ENCODE measurements around the gene CCDC116.
"Not testable (repeated sequence)": the region's sequence is repeated elsewhere in the genome, so short reads cannot be mapped to it uniquely, and the experiment has no call there.

The CCDC116 gene

GRCh38 chr22:21609556-21610157 is 22.9 kb upstream of the CCDC116 start:
- not testable (repeated sequence) for FAIRE-seq

DNA sequence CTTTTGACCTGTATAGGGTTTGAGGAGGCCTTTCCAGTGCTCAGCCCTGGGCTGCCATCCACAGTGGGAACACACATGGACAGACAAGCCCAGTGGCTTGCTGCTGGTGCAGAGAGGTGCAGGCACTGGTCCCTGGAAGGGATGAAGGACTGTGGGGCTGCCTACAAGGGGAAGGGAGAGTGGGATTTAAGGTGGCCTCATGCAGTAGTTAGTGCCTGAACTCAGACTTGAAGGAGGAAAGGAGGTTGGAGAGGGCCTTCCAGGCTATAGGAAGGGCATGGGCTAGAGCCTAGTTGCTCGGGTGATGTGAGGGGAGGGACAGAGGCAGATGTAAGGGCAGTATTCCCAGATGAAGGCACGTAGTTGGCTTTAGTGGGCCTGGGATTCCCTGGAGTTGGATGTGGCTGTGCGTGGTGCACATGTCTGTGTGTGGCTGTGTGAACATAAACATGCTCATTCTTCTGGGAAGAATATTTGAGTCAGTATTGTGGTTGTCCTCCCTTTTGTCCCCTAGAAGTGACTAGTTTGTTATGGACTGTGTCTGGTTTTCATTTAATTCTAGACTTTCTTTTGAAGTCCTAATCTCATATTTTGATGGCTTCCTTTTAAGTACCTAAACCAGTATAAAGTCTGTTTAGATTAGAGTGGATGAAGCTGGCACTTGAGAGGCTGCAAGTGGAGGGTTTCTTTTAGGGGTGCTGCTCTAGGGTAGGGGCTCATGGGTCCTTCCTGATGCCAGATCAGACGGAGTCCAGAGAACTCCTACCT is 21.2 kb upstream of the CCDC116 start:
- FAIRE-seq: no peak

DNA sequence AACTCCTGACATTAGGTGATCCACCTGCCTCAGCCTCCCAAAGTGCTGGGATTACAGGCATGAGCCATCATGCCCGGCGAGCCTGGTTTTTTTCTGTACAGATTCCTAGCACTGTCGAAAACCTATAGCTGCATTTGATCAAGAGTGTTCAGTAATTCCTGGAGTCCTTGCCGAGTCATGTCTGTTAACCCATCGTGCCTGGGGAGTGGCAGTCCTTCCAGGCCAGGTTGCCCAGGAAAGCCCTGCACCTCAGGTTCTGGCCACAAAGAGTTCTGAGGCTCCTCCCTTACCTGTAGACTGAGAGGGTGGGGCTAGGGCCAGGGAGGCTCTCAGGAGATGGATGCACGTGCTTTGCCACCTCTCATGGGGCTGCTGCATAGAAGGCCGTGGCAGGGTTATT is 19.7 kb upstream of the CCDC116 start:
- no peak for FAIRE-seq

GRCh38 chr22:21613553-21614233 is 18.9 kb upstream of the CCDC116 start:
- no peak for FAIRE-seq

- FAIRE-seq: no peak
Observed at GRCh38 chr22:21615731-21616130, 16.8 kb upstream of the CCDC116 start.

DNA sequence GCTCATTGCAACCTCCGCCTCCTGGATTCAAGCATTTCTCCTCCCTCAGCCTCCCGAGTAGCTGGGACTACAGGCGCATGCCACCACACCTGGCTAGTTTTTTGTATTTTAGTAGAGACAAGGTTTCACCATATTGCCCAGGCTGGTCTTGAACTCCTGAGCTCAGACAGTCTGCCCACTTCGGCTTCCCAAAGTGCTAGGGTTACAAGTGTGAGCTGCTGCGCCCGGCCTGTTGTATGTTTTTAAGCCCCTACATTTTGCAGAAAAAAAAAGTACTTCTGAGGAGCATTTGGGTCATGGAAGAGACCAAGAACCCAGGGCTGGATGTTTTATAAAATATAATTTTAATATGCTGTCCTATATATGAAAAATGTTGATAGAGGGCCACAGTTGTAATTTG is 15.2 kb upstream of the CCDC116 start:
- FAIRE-seq: not testable (repeated sequence)

DNA sequence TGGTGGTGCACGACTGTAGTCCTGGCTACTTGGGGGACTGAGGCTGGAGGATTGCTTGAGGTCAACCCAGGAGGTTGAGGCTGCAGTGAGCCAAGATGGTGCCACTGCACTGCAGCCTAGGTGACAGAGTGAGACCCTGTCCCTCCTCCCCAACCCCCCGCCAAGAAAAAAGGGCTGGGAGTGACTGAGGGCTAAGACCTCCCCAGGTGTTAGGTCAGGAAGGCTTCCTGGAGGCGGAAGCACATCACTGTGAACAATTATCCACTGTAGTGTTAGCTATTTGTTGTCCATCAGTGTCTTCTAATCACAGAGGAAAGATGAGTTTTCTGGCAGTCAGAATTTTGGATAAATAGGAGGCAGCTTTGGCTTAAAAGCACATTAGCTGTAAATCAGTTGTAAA is 11.5 kb upstream of the CCDC116 start:
- FAIRE-seq: no peak

DNA sequence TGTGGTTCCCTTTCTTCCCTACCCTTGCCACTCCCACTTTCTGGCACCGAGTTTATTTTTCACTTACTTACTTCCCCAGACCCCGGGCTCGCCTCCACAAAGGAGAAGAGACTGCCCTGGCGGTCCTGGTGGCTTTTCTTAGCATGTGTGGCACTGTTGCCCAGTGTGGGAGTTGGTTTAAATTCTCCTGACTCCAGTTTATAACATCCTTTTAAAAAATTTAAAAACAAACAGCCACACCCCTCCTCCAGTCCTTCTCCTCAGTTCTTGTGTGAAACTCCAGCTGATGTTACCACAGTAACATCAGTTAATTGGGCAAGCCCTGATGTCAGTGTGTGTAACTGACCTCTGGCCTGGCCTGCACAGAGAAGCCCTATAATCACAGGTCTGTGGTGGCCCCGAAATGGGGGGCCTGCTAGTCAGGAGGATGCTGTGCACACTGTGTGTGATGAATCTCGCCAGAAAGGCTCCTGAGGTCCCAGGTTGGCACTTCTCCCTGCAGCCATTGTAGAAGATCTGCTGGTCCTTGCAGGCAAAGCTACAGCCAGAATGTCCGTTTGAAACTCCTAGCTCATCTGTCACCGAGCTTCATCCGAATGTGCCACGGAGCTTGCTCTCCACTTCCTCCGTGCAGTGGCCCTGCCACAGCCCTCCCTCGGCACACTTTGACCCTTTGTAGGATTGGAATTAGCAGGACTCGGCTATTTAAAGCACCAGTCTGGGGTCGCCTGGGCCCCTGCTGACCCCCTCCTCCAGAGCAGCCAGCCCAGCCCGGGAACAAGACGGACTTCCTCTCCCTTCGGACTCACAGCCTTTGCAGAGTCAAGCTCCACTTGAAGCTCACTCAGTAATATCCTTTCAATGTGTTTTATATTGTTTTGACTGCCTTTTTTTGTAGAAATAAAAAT is 10.3 kb upstream of the CCDC116 start:
- FAIRE-seq: no peak

- no peak for FAIRE-seq
Observed at GRCh38 chr22:21622919-21623647, 9.5 kb upstream of the CCDC116 start.

GRCh38 chr22:21623648-21623970 is 9.0 kb upstream of the CCDC116 start:
- FAIRE-seq: no peak

GRCh38 chr22:21624120-21624879 is 8.3 kb upstream of the CCDC116 start:
- no peak for FAIRE-seq

GRCh38 chr22:21624880-21625791 is 7.4 kb upstream of the CCDC116 start:
- FAIRE-seq: no peak

GRCh38 chr22:21626073-21626734 is 6.4 kb upstream of the CCDC116 start:
- FAIRE-seq: no peak

DNA sequence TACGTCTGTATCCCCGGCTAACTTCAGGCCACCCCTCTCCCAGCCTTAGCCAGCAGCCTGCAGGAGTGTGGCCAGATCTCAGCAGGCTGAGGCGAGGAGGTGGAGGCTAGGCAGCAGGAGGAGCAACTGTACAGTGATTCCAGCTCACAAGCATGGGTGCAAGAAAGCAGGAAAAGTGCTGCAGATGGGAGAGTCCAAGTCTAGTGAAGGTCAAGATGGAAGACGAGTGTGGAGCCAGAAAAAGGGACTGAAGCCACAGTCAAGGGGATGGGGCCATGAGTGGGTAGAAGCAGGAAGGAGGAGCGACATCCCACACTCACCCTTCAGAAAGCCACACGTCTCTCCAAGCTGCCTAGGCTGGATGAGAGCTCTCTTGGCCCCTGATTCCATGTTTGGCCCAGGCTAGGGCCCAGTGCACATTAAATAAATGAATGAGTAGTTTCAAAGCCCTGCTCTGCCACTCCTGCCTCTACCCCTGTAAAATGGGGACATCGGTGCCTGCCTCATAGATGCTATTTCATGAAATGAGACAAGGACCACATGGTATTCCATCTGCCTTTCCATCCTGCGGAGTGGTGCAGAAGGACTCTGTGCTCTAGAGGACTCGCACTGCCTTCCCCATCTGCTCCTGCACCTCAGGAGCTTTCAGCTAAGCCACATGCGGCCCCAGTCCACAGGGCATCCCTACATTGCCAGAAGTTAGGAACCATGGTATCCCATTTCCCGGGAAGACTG is 5.7 kb upstream of the CCDC116 start:
- no peak for FAIRE-seq

DNA sequence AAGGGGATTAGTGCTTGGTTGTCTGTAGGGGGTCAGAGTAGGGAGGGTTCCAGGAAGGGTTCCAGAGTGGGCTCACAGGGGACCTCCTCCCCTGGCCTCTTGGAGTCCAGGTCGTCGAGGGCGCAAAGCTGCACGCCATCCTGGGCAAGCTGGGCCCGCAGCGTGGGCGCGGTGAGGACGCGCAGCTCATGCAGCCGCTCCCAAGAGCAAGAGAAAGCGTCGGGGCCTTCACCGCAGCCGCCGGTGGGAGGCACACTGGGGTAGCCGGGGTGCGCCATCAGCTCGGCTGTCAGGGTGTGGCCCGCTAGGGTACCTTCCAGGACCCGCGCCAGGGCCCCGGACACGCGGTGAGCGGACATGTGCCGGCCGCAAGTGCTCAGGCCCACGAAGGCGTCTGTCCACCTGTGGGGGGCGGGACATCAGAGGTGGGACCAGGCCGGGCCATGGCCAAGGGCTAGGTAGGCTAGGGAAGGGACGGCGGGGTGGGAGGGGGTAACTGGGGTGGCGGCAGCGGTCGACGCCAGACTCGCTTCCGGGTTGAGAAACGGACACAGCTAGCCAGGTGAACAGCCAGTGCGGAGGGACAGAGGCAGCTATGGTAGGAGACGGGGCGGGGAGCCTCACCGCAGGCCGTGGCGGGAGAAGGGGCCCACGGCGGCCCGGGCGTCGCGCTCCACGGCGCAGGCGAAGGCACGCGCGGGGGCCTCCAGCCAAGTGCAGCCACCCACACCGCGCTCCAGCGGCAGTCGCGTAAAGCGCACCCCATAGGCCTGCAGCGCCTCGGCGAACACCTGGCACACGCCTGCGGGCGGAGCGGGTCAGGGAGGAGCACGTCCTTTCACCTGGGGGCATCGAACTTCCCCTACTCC is 3.9 kb upstream of the CCDC116 start:
- FAIRE-seq: no peak

DNA sequence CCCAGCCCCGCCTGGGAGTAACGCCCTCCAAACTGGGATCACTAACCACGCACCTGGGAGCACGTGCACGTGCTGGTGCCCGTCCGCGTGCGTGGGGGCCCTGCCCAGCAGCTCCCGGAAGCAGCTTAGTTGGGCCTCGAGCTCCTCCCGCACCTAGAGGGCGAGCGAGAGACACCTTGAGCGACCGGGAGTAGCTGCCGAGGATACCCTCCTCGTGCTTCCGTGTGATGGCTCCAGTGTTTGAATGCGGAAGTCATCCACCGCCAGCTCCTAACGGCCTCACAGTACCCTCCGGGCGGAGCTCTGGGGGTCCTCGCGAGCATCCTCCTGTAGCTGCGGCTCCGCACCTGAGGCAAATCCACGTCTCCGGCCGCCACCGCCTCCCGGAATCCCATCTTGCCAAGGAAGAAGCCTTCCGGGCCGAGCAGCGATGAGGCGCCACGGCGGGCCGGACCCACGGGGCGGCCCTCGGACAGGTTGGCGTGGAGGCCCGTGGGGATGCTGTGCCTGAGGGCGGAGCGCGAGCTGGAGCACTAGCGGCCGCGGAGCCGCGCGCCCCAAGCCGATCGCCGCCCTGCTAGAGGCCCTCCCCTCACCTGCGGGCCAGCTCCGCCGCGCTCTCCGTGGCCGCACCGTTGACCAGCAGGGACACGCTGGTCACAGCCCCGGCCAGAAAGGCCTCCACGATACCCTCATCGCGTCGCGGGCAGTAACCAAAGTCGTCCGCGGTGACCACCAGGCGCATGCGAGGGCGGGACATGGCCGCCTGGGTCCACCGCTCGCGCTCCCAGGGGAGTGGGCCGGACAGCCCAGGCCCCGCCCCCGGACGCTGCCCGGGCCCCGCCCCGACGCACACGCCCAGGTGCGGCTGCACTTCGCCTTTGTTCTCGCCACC is 3.1 kb upstream of the CCDC116 start, which contains the start of gene YDJC:
YDJC (minus strand) TSS at position 768 of the 895 bp plus-strand sequence; CDS start at position 760, 8 bp downstream.
- no peak for FAIRE-seq

GRCh38 chr22:21631025-21631424 is 1.5 kb upstream of the CCDC116 start:
- no peak for FAIRE-seq

Data from A204.1 (cell line).